ENCODE data around the gene HLCS.

Gene HLCS

GRCh38 chr21:36860736-36861594 is 105.5 kb downstream of the HLCS start:
- DNase-seq (ENCODE audit: low read depth, low spot score), result no peak
- no peaks in the 10 kb centered on the region for H3K27me3 ChIP-seq (ENCODE audit: control insufficient read depth, insufficient read depth, low read length)
- H3K27ac ChIP-seq (ENCODE audit: low read length), result no peak overlapping the region
- no peaks in the 10 kb centered on the region for H3K9me3 ChIP-seq (ENCODE audit: control insufficient read depth, insufficient read depth, low read length)
- WGBS (ENCODE audit: insufficient coverage, insufficient read length), result no CpG with 5 or more reads among the region's 8 CpGs
- H3K4me1 ChIP-seq (ENCODE audit: control insufficient read depth, insufficient read depth, low read length), result no peaks in the 10 kb centered on the region; the same call in 1 of the 2 replicates
- no peaks in the 10 kb centered on the region for H3K36me3 ChIP-seq (ENCODE audit: control insufficient read depth, insufficient read depth, low read length)
- H3K4me3 ChIP-seq (ENCODE audit: low read length), result no peak overlapping the region

DNA sequence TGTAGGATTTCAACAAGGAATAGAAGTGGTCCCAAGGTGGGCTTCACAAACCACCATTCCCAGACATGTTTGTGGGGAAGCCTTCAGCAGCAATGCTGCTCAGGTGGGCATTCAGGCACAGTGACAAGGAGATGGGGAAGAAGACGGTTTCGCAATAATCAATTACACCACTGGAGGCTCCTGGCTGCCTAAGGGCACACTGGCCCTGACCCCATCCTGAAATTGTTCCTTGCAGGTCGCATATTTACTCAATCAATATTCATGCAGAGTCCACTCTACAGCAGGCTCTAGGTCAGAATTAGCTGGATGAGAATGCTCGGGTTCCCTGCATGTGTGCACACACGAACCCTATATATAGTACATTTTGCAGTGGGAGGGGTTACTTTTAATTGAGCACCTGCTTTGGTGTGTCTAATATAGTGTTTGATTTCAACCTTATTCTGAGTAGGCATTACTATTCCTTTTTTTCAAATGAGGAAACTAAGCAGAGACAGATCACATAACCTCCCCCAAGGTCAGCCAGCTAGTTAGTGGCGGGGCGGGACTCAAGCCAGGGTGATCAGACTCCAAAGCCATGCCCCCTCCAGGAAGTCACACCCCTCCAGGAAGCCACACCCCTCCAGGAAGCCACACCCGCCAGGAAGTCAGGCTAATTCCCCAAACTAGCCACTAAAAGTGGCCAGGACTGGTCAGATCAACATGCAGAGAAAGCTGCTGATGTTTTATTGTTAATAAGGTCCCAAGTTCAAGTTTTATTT is 106.5 kb downstream of the HLCS start:
- H3K9me3 ChIP-seq (ENCODE audit: control insufficient read depth, insufficient read depth, low read length), result no peaks in the 10 kb centered on the region
- H3K4me3 ChIP-seq (ENCODE audit: low read length), result no peak overlapping the region
- no CpG with 5 or more reads among the region's 8 CpGs for WGBS (ENCODE audit: insufficient coverage, insufficient read length)
- H3K4me1 ChIP-seq (ENCODE audit: control insufficient read depth, insufficient read depth, low read length), result no peaks in the 10 kb centered on the region; the same call in 1 of the 2 replicates
- no peak overlapping the region for H3K27ac ChIP-seq (ENCODE audit: low read length)
- no peaks in the 10 kb centered on the region for H3K36me3 ChIP-seq (ENCODE audit: control insufficient read depth, insufficient read depth, low read length)
- H3K27me3 ChIP-seq (ENCODE audit: control insufficient read depth, insufficient read depth, low read length), result no peaks in the 10 kb centered on the region
- DNase-seq (ENCODE audit: low read depth, low spot score), result peak; percentile 43

DNA sequence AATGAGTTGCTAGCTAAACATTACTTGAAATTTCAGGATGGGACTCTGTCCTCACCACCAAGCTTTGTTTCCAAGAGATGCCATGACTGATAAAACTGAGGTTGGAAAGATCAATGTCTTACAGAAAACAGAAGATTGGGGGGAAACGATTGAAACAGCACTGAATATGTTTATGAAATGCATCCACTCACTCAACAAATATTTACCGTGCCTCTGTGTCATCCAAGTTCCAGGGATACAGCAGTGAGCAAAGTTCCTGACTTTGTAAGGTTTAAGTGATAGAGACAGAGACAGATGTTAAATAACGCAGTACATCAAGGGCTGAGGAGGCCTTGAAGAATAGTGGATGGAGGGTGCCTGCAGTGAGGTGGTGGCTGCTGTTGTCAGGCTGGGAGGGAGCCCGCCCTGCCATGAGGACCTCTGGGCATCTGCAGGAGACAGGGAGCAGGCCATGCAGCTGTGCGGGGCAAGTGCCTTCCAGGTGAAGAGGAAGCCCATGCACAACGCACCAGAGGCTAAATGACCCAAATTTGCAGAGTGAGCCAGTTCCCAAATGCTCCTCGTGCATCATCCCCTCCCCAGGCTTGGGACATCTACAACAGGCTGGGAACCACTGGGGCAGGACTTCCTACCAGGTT is 108.0 kb downstream of the HLCS start:
- WGBS (ENCODE audit: insufficient coverage, insufficient read length), result no CpG with 5 or more reads among the region's 7 CpGs
- Histone ChIP-seq H3K9me3 (ENCODE audit: control insufficient read depth, insufficient read depth, low read length) (no peaks in the 10 kb centered on the region), H3K4me1 (ENCODE audit: control insufficient read depth, insufficient read depth, low read length) (no peaks in the 10 kb centered on the region; the same call in 1 of the 2 replicates), H3K4me3 (ENCODE audit: low read length) (no peak overlapping the region), H3K36me3 (ENCODE audit: control insufficient read depth, insufficient read depth, low read length) (no peaks in the 10 kb centered on the region), H3K27ac (ENCODE audit: low read length) (no peak overlapping the region), H3K27me3 (ENCODE audit: control insufficient read depth, insufficient read depth, low read length) (no peaks in the 10 kb centered on the region)
- no peak for DNase-seq (ENCODE audit: low read depth, low spot score)

- H3K27ac ChIP-seq (ENCODE audit: low read length), result no peak overlapping the region
- no peaks in the 10 kb centered on the region for H3K27me3 ChIP-seq (ENCODE audit: control insufficient read depth, insufficient read depth, low read length)
- H3K4me1 ChIP-seq (ENCODE audit: control insufficient read depth, insufficient read depth, low read length), result no peaks in the 10 kb centered on the region; the same call in 1 of the 2 replicates
- H3K4me3 ChIP-seq (ENCODE audit: low read length), result no peak overlapping the region
- no CpG with 5 or more reads among the region's 3 CpGs for WGBS (ENCODE audit: insufficient coverage, insufficient read length)
- H3K36me3 ChIP-seq (ENCODE audit: control insufficient read depth, insufficient read depth, low read length), result no peaks in the 10 kb centered on the region
- H3K9me3 ChIP-seq (ENCODE audit: control insufficient read depth, insufficient read depth, low read length), result no peaks in the 10 kb centered on the region
- DNase-seq (ENCODE audit: low read depth, low spot score), result no peak
Observed at GRCh38 chr21:36856643-36857042, 109.8 kb downstream of the HLCS start.

DNA sequence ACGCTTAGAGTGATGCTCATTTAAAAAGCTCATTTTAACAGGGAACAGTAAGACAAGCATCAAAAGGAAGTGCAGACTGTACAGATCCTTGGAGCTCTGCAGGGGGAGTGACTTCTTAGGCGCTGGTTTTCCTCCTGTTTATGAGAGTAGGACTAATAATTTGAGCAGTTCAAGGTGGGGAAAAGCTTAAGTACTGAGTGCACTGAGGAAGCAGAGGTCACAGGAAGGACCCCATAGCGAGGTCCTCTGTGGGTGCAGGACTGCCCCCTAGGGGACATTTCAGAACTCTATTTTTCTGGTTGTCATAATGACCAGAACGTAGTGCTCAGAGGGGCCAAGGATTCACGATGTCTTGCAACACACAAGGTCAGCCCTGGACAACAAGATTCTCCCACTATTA is 112.1 kb downstream of the HLCS start:
- WGBS (ENCODE audit: insufficient coverage, insufficient read length), result no CpG with 5 or more reads among the region's 5 CpGs
- peak; percentile 54 for DNase-seq (ENCODE audit: low read depth, low spot score)
- Histone ChIP-seq H3K9me3 (ENCODE audit: control insufficient read depth, insufficient read depth, low read length) (no peaks in the 10 kb centered on the region), H3K36me3 (ENCODE audit: control insufficient read depth, insufficient read depth, low read length) (no peaks in the 10 kb centered on the region), H3K27me3 (ENCODE audit: control insufficient read depth, insufficient read depth, low read length) (no peaks in the 10 kb centered on the region), H3K4me3 (ENCODE audit: low read length) (no peak overlapping the region), H3K4me1 (ENCODE audit: control insufficient read depth, insufficient read depth, low read length) (no peaks in the 10 kb centered on the region), H3K27ac (ENCODE audit: low read length) (no peak overlapping the region)

DNA sequence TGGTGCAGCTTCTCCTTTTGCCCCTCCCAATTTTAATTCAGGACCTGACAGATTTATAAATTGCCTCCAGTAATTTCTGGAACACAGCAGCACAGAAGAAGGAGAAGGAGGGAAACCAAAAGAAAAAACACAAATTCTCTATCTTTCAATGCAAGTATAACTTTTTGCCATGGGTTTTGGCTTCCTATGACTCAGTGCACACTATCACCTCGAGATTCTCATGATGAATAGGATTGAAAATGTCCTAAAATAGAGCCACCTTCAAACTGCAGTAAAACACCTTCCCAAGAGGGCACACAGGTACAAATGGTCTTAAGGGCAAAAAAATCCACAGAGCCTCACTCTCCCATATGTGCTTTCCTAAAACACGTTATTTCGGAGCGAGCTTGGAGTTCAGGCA is 113.6 kb downstream of the HLCS start:
- Histone ChIP-seq H3K9me3 (ENCODE audit: control insufficient read depth, insufficient read depth, low read length) (no peaks in the 10 kb centered on the region), H3K27me3 (ENCODE audit: control insufficient read depth, insufficient read depth, low read length) (no peaks in the 10 kb centered on the region), H3K4me1 (ENCODE audit: control insufficient read depth, insufficient read depth, low read length) (no peaks in the 10 kb centered on the region), H3K4me3 (ENCODE audit: low read length) (no peak overlapping the region), H3K27ac (ENCODE audit: low read length) (no peak overlapping the region), H3K36me3 (ENCODE audit: control insufficient read depth, insufficient read depth, low read length) (no peaks in the 10 kb centered on the region)
- WGBS (ENCODE audit: insufficient coverage, insufficient read length), result no CpG with 5 or more reads among the region's 4 CpGs
- DNase-seq (ENCODE audit: low read depth, low spot score), result no peak

DNA sequence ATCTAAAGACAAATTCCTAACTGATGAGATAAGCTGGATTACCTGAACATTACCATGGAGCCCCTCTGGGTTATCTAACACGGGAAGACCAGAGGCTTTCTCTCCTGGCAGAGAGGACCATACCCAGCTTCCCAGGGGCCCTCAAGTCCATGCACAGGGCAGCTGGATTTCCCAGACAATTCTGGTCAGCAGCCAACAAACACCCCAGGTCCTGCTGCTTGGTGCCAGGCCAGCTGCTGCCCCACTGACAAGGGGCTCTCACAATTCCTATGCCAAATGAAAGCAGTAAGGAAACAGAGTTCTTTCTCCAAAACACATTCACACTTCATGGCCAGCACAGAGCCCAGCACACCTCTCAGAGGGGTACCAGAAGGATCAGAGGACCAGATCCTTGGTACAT is 114.2 kb downstream of the HLCS start:
- Histone ChIP-seq H3K4me1 (ENCODE audit: control insufficient read depth, insufficient read depth, low read length) (no peaks in the 10 kb centered on the region), H3K36me3 (ENCODE audit: control insufficient read depth, insufficient read depth, low read length) (no peaks in the 10 kb centered on the region), H3K9me3 (ENCODE audit: control insufficient read depth, insufficient read depth, low read length) (no peaks in the 10 kb centered on the region), H3K27ac (ENCODE audit: low read length) (no peak overlapping the region), H3K27me3 (ENCODE audit: control insufficient read depth, insufficient read depth, low read length) (no peaks in the 10 kb centered on the region), H3K4me3 (ENCODE audit: low read length) (no peak overlapping the region)
- no peak for DNase-seq (ENCODE audit: low read depth, low spot score)
- no CpG with 5 or more reads among the region's 1 CpG for WGBS (ENCODE audit: insufficient coverage, insufficient read length)

DNA sequence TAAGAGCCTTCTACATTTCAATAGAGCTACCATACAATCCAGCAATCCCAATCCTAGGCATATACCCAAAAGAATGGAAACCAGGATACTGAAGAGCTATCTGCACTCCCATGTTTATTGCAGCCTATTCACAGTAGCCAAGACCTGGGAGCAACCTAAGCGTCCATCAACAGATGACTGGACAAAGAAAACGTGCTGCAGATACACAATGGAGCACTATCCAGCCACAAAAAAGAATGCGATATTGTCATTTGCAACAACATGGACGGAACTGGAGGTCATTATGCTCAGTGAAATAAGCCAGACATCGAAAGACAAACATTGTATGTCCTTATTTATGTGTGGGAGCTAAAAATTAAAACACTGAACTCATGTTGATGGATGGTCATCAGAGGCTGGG is 115.3 kb downstream of the HLCS start:
- no peak for DNase-seq (ENCODE audit: low read depth, low spot score)
- Histone ChIP-seq H3K9me3 (ENCODE audit: control insufficient read depth, insufficient read depth, low read length) (no peaks in the 10 kb centered on the region), H3K4me1 (ENCODE audit: control insufficient read depth, insufficient read depth, low read length) (no peaks in the 10 kb centered on the region), H3K4me3 (ENCODE audit: low read length) (no peak overlapping the region), H3K27me3 (ENCODE audit: control insufficient read depth, insufficient read depth, low read length) (no peaks in the 10 kb centered on the region), H3K27ac (ENCODE audit: low read length) (no peak overlapping the region), H3K36me3 (ENCODE audit: control insufficient read depth, insufficient read depth, low read length) (no peaks in the 10 kb centered on the region)
- no CpG with 5 or more reads among the region's 5 CpGs for WGBS (ENCODE audit: insufficient coverage, insufficient read length)

GRCh38 chr21:36850372-36850771 is 116.1 kb downstream of the HLCS start:
- no peaks in the 10 kb centered on the region for H3K4me1 ChIP-seq (ENCODE audit: control insufficient read depth, insufficient read depth, low read length)
- H3K9me3 ChIP-seq (ENCODE audit: control insufficient read depth, insufficient read depth, low read length), result no peaks in the 10 kb centered on the region
- no peaks in the 10 kb centered on the region for H3K27me3 ChIP-seq (ENCODE audit: control insufficient read depth, insufficient read depth, low read length)
- H3K4me3 ChIP-seq (ENCODE audit: low read length), result no peak overlapping the region
- no peak overlapping the region for H3K27ac ChIP-seq (ENCODE audit: low read length)
- WGBS (ENCODE audit: insufficient coverage, insufficient read length), result no CpG with 5 or more reads among the region's 8 CpGs
- no peak for DNase-seq (ENCODE audit: low read depth, low spot score)
- no peaks in the 10 kb centered on the region for H3K36me3 ChIP-seq (ENCODE audit: control insufficient read depth, insufficient read depth, low read length)

DNA sequence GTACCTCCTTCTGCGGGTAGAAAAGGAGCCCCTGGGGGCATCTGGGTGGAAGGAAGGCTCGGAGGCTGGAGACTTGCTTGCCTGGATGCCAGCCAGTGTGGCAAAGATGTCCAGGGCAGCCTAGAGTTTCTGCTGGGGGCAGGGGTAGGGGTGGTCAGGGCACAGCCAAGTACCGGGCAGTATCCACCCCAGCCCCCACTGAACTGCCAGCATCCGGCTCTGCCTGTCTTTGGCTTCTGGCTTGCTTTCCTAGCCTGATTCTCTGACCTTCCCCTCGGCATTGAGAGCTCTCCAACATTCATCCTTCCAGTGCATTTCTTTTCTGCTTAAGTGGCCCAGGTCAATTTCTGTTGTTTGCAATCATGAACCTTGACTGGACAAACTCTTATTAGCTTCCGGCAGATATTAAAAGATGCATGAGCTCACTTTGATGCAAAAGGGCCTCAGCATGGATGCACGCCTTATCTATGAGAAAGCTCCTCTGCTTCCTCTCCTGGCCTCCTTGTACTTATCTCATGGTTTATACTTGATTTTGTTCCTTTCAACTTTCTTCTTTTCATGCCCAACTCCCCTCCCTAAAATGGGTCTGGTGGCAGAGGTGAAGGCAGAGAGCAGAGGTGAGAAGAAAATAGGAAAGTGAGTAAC is 116.9 kb downstream of the HLCS start:
- DNase-seq (ENCODE audit: low read depth, low spot score), result no peak
- Histone ChIP-seq H3K9me3 (ENCODE audit: control insufficient read depth, insufficient read depth, low read length) (no peaks in the 10 kb centered on the region), H3K36me3 (ENCODE audit: control insufficient read depth, insufficient read depth, low read length) (no peaks in the 10 kb centered on the region), H3K4me3 (ENCODE audit: low read length) (no peak overlapping the region), H3K27ac (ENCODE audit: low read length) (no peak overlapping the region), H3K4me1 (ENCODE audit: control insufficient read depth, insufficient read depth, low read length) (no peaks in the 10 kb centered on the region), H3K27me3 (ENCODE audit: control insufficient read depth, insufficient read depth, low read length) (no peaks in the 10 kb centered on the region)
- WGBS (ENCODE audit: insufficient coverage, insufficient read length), result no CpG with 5 or more reads among the region's 7 CpGs

All from iPS DF 6.9 (cell line).